GM23248 (cell line): ENCODE measurements around the gene ATG5. TPM values are rescaled to one million over a fixed set of nuclear protein-coding genes. Genes with fewer than 3 reads are reported as not detected.

Experiments used
- DNase-seq: peaks from one replicate; pipeline ENCODE4 v3.0.0-alpha.2; 2015
- H2AFZ ChIP-seq: fragments of 200-600 bp; sonication (generic); 2 replicates; pipeline ENCODE4 v1.6.1; 2016; ENCODE audit warnings: antibody characterized with exemption
- H3F3A ChIP-seq: fragments of 200-600 bp; sonication (generic); 2 replicates; pipeline ENCODE4 v1.6.1; 2016; ENCODE audit warnings: mild to moderate bottlenecking, antibody characterized with exemption, mixed run types; ENCODE audit not compliant: insufficient read depth
- H3K27ac ChIP-seq: fragments of 200-600 bp; sonication (generic); 2 replicates; pipeline ENCODE4 v1.5.1; 2016; ENCODE audit warnings: mild to moderate bottlenecking
- H3K27me3 ChIP-seq: fragments of 200-600 bp; sonication (generic); replicated peaks from 2 replicates; pipeline ENCODE4 v1.6.1; 2016; ENCODE audit warnings: mild to moderate bottlenecking; ENCODE audit not compliant: insufficient read depth
- H3K36me3 ChIP-seq: fragments of 200-600 bp; sonication (generic); 2 replicates; pipeline ENCODE4 v1.6.1; 2016; ENCODE audit warnings: low read depth, mild to moderate bottlenecking
- H3K4me1 ChIP-seq: fragments of 200-600 bp; sonication (generic); 2 replicates; pipeline ENCODE4 v1.6.1; 2016; ENCODE audit warnings: mild to moderate bottlenecking; ENCODE audit not compliant: insufficient read depth
- H3K4me2 ChIP-seq: fragments of 200-600 bp; sonication (generic); one replicate; pipeline ENCODE4 v1.6.1; 2016; ENCODE audit warnings: mild to moderate bottlenecking; ENCODE audit not compliant: unreplicated experiment
- H3K4me3 ChIP-seq: fragments of 200-600 bp; sonication (generic); 2 replicates; pipeline ENCODE4 v1.5.1; 2016; ENCODE audit warnings: mild to moderate bottlenecking
- H3K79me2 ChIP-seq: fragments of 200-600 bp; sonication (generic); 2 replicates; pipeline ENCODE4 v1.6.1; 2016; ENCODE audit warnings: mild to moderate bottlenecking; ENCODE audit not compliant: insufficient read depth
- H3K9ac ChIP-seq: fragments of 200-600 bp; sonication (generic); 2 replicates; pipeline ENCODE4 v1.6.1; 2016; ENCODE audit warnings: mild to moderate bottlenecking
- H3K9me2 ChIP-seq: fragments of 200-600 bp; sonication (generic); 2 replicates; pipeline ENCODE4 v1.6.1; 2016; ENCODE audit warnings: mixed run types, mild to moderate bottlenecking, moderate library complexity; ENCODE audit not compliant: insufficient read depth
- H3K9me3 ChIP-seq: fragments of 200-600 bp; sonication (generic); one replicate; pipeline ENCODE4 v1.6.1; 2017; ENCODE audit warnings: low read depth
- H4K20me1 ChIP-seq: fragments of 200-600 bp; sonication (generic); 2 replicates; pipeline ENCODE4 v1.6.0; 2016; ENCODE audit not compliant: insufficient read depth
- EZH2 ChIP-seq: fragments of 200-600 bp; sonication (generic); IDR thresholded peaks from 2 replicates; pipeline ENCODE4 v1.6.1; 2018; ENCODE audit warnings: antibody characterized with exemption, mild to moderate bottlenecking; ENCODE audit not compliant: insufficient read depth, poor library complexity, severe bottlenecking
- EZH2phosphoT487 ChIP-seq: fragments of 200-600 bp; sonication (generic); IDR thresholded peaks from 2 replicates; pipeline ENCODE4 v1.6.1; 2018; ENCODE audit warnings: antibody characterized with exemption, moderate library complexity, mild to moderate bottlenecking, low read depth; ENCODE audit not compliant: insufficient read depth
- WGBS, 2 experiments: methylation state at CpG; one replicate each; pipeline ENCODE4 v1.1.6; 2015 to 2017; ENCODE audit warnings: low lambda C conversion rate in 2 of 2, low coverage in 1 of 2; ENCODE audit errors: missing lambda C conversion rate in 2 of 2; 5-methylcytosine and 5-hydroxymethylcytosine counted together
- in situ Hi-C: fragments of 300-500 bp; cut with MboI; formaldehyde crosslinking; loops from 2 replicates; pipeline ENCODE4 v1.15.0; 2020
- polyA plus RNA-seq: library from polyadenylated mRNA; unstranded; fragments of >200 nt; fragmentation: Nextera tagmentation; extraction: Ambion mirVana; gene quantifications from 2 replicates; pipeline ENCODE4 v1.2.1, GENCODE V29; 2016
- total RNA-seq: library from RNA; depleted of rRNA; stranded (reverse); fragments of >200 nt; shearing (Covaris generic); gene quantifications from 2 replicates; pipeline ENCODE4 v1.2.3, GENCODE V29; 2014

The ATG5 gene
- total and polyA plus RNA-seq, 2 experiments from 2014 or later = 39.4 to 44.2 TPM

- H3K4me3 ChIP-seq = no peak overlapping the region
- peaks cover 8% of the 10 kb centered on the region; the same call in 1 of the 2 replicates for H3K4me1 ChIP-seq
- H3K27me3 ChIP-seq = no peaks in the 10 kb centered on the region
- DNase-seq = no peak
- no peaks in the 10 kb centered on the region for H3K9me2 ChIP-seq
- no peak overlapping the region for H2AFZ ChIP-seq
- H3F3A ChIP-seq = no peaks in the 10 kb centered on the region; the same call in 1 of the 2 replicates
- H3K9me3 ChIP-seq = no peaks in the 10 kb centered on the region
- H3K79me2 ChIP-seq = peaks cover 70% of the 10 kb centered on the region
- in situ Hi-C loops = loop anchor here (25.0 kb wide), 1 partner anchor 483 kb away; no protein-coding TSS in a partner anchor
- H3K27ac ChIP-seq = no peak overlapping the region
- H3K36me3 ChIP-seq = no peaks in the 10 kb centered on the region; the same call in 1 of the 2 replicates
- no peak overlapping the region for H3K4me2 ChIP-seq
- no peaks in the 10 kb centered on the region for H4K20me1 ChIP-seq
- no peak overlapping the region for H3K9ac ChIP-seq
- no peak for TF ChIP-seq EZH2phosphoT487
- no peak for TF ChIP-seq EZH2
Observed at GRCh38 chr6:106220485-106220884, 105.1 kb downstream of the ATG5 start.

DNA sequence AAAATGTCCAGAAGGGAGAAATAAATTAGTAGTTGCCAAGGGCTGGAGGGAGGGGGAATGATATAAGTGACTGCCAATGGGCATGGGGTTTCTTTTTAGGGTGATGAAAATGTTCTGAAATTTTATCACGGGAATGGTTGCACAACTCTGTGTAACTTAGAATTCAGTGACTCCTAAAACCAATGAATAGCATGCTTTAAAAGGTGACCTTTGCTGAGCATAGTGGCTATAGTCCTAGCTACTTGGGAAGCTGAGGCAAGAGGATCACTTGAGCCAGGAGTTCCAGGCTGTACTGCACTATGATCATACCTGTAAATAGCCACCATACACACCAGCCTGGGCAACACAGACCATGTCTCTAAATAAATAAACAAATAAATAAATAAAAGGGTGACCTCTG is 109.0 kb downstream of the ATG5 start:
- Histone ChIP-seq H3K9me3 (no peaks in the 10 kb centered on the region), H3K79me2 (peaks cover 48% of the 10 kb centered on the region), H3K36me3 (no peaks in the 10 kb centered on the region; the same call in 1 of the 2 replicates), H2AFZ (no peak overlapping the region), H4K20me1 (no peaks in the 10 kb centered on the region), H3K9ac (no peak overlapping the region), H3K27ac (no peak overlapping the region), H3K4me2 (no peak overlapping the region), H3F3A (no peaks in the 10 kb centered on the region), H3K4me1 (peaks cover 10% of the 10 kb centered on the region), H3K9me2 (no peaks in the 10 kb centered on the region), H3K4me3 (no peak overlapping the region), H3K27me3 (no peaks in the 10 kb centered on the region)
- WGBS, 2 experiments = 31 to 62% methylated on average over 1 of the region's 1 CpG
- in situ Hi-C loops = loop anchor here (25.0 kb wide), 1 partner anchor 479 kb away; no protein-coding TSS in a partner anchor
- no peak for TF ChIP-seq EZH2phosphoT487
- no peak for TF ChIP-seq EZH2
- peak; percentile 11 for DNase-seq

GRCh38 chr6:106215608-106216007 is 110.0 kb downstream of the ATG5 start:
- Histone ChIP-seq H3K79me2 (peaks cover 40% of the 10 kb centered on the region), H3K27me3 (no peaks in the 10 kb centered on the region), H3K27ac (no peak overlapping the region), H3K36me3 (no peaks in the 10 kb centered on the region; the same call in 1 of the 2 replicates), H4K20me1 (no peaks in the 10 kb centered on the region), H3K4me3 (no peak overlapping the region), H3K9me3 (no peaks in the 10 kb centered on the region), H3K4me1 (peaks cover 10% of the 10 kb centered on the region), H2AFZ (no peak overlapping the region), H3F3A (no peaks in the 10 kb centered on the region), H3K4me2 (no peak overlapping the region), H3K9ac (no peak overlapping the region), H3K9me2 (no peaks in the 10 kb centered on the region)
- 96 to 100% methylated on average over 3 of the region's 3 CpGs for WGBS, 2 experiments
- DNase-seq = no peak
- no peak for TF ChIP-seq EZH2
- TF ChIP-seq EZH2phosphoT487 = no peak
- in situ Hi-C loops = loop anchor here (25.0 kb wide), 1 partner anchor 478 kb away; no protein-coding TSS in a partner anchor

DNA sequence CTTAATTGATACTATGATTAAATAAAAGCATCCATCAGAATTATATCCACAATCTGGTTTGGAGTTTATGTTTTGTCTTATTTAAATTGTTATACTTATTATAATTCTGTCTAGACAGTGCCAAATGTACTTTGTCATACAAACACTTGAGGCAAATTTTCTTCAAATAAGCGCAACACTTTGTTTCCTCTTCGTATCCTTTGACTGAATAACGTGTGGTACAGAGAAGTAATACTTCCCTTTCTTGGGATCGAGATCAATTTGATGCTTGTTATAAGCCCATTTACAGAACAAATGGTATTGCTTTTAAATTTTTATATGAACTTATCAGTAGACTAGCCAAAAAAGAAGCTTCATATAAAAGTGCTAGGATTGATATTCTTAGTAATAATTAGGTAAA is 111.0 kb downstream of the ATG5 start:
- no peaks in the 10 kb centered on the region for H3K9me2 ChIP-seq
- no peak overlapping the region for H2AFZ ChIP-seq
- H3F3A ChIP-seq = no peaks in the 10 kb centered on the region
- H3K9me3 ChIP-seq = no peaks in the 10 kb centered on the region
- peaks cover 10% of the 10 kb centered on the region for H3K4me1 ChIP-seq
- peaks cover 29% of the 10 kb centered on the region for H3K79me2 ChIP-seq
- H3K27me3 ChIP-seq = no peaks in the 10 kb centered on the region
- no peaks in the 10 kb centered on the region; the same call in 1 of the 2 replicates for H3K36me3 ChIP-seq
- H4K20me1 ChIP-seq = no peaks in the 10 kb centered on the region
- in situ Hi-C loops = loop anchor here (25.0 kb wide), 1 partner anchor 477 kb away; no protein-coding TSS in a partner anchor
- no peak for DNase-seq
- WGBS, 2 experiments = 88 to 93% methylated on average over 4 of the region's 4 CpGs
- no peak overlapping the region for H3K27ac ChIP-seq
- TF ChIP-seq EZH2 = no peak
- no peak for TF ChIP-seq EZH2phosphoT487
- H3K4me2 ChIP-seq = no peak overlapping the region
- H3K9ac ChIP-seq = no peak overlapping the region
- H3K4me3 ChIP-seq = no peak overlapping the region
